Midbrain (tissue), 1 donor: Measurements from ENCODE around the gene EVI5L.

Experiments used
- DNase-seq: peaks from one replicate; lab custom pipeline; 2025; lab: John Stamatoyannopoulos, UW

Gene EVI5L

GRCh38 chr19:7817801-7818200 is 12.2 kb upstream of the EVI5L start:
- no peak for DNase-seq

DNA sequence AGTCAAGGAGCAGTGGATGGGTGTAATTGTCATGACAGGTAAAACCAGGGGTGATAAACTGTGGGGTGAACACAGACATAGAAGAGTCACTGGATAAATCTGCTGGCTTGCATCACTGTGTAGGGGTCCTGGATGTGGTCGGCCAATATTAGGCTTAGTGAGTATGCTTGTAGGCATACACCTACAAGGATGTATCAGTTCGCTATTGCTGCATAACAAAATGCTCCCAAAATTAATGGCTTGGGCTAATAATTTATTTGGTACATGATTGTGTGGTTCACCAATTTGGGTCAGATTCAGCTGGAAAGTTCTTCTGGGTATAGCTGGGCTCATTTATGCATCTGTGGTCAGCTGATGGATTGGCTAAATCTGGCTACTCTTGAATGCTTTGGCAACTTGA is 11.2 kb upstream of the EVI5L start:
- DNase-seq: no peak

DNA sequence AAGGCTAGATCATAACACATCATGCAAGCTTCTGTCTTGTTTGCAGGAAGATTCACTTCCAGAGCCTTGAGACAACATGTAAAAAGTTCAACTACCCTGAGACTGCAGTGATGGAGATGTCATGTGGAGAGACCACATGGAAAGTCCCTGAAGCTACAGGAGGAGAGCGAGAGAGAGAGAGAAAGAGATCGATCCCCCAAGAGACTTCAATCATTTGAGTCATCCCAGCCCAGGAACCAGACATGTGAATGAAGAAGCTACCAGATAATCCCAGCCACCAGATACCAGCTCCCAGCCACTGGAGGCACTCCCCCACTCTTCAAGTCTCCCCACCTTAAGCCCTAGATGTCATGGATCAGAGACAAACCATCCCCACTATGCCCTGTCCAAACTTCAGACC is 10.7 kb upstream of the EVI5L start:
- DNase-seq: no peak

GRCh38 chr19:7820588-7820987 is 9.4 kb upstream of the EVI5L start:
- no peak for DNase-seq

DNA sequence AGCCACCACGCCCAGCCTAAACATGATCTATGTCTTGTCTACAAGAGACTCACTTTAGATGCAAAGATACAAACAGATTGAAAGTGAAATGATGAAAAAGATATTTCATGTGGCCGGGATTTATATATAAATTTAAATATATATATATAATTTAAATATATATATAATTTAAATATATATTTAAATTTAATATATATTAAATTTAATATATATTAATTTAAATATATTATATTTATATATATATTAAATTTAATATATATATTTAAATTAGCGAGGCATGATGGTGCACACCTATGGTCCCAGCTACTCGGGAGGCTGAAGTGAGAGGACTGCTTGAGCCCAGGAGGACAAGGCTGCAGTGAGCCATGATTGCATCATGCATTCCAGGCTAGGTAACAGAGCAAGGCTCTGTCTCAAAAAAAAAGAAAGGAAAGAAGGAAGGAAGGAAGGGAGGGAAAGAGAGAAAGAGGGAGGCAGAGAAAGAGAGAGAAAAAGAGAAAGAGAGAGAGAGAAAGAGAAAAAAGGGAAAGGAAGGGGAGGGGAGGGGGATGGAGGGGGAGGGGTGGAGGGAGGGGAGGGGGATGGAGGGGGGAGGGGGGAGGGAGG is 7.0 kb upstream of the EVI5L start:
- DNase-seq: no peak

- DNase-seq: no peak
These were observed 6.2 kb upstream of the EVI5L start for GRCh38 chr19:7823686-7824301.

GRCh38 chr19:7829166-7829520 is 875 bp upstream of the EVI5L start:
- DNase-seq: no peak

GRCh38 chr19:7830272-7830771 is 304 bp downstream of the EVI5L start:
- DNase-seq: no peak

- no peak for DNase-seq
These were observed 805 bp downstream of the EVI5L start for GRCh38 chr19:7830823-7831222.

- peak; percentile 58 for DNase-seq
These were observed 1.4 kb downstream of the EVI5L start for GRCh38 chr19:7831452-7831851.

DNA sequence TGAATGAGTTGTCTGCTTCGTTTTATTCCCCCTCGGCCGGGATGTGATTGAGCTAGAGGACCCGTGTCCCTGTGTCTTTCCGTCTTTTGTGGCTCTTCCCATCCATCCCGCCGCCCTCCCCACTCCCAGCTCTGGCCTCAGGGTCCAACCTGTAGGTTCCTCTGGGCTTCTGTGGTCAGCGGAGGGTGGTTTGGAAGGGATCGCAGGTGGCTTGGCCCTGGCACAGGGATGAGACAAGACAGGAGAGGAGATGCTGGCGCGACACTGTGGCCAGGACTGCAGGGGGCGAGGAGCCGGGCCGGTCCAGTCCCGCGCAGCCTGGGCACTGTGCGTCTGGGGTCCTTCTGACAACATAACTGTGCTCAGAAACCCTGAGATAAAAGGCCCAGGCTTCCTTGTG is 2.0 kb downstream of the EVI5L start:
- no peak for DNase-seq

- DNase-seq: no peak
These were observed 2.8 kb downstream of the EVI5L start for GRCh38 chr19:7832781-7833180.

- DNase-seq: no peak
These were observed 3.4 kb downstream of the EVI5L start for GRCh38 chr19:7833225-7834099.

DNA sequence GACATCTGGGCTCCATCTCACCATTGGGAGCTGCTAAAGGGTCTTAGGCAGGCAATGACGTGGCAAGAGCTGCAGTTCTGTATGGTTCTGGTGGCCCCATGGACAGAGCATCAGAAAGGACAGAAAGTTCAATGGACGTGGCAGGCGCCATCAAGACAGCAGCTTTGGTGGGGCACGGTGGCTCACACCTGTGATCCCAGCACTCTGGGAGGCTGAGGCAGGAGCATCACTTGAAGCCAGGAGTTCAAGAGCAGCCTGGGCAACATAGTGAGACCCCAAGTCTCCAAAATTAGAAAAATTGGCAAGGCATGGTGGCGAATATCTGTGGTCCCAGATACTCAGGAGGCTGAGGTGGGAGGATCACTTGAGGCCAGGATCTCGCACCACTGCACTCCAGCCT is 9.5 kb downstream of the EVI5L start:
- no peak for DNase-seq

DNA sequence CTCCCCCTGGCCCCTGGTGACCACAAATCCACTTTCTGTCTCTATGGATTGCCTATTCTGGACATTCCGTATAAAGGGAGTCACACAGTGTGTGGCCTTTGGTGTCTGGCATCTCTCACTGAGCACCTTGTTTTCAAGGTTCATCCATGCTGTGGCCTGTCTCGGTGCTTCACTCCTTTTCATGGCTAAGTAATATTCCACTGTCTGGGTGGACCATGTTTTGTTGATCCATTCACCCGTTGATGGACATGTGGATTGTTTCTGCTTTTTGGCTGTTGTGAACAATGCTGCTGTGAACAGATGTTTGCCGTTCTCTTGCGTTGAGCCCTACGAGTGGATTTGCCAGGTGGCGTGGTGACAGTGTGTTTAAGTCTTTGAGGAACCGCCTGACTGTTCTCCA is 10.6 kb downstream of the EVI5L start:
- no peak for DNase-seq

DNA sequence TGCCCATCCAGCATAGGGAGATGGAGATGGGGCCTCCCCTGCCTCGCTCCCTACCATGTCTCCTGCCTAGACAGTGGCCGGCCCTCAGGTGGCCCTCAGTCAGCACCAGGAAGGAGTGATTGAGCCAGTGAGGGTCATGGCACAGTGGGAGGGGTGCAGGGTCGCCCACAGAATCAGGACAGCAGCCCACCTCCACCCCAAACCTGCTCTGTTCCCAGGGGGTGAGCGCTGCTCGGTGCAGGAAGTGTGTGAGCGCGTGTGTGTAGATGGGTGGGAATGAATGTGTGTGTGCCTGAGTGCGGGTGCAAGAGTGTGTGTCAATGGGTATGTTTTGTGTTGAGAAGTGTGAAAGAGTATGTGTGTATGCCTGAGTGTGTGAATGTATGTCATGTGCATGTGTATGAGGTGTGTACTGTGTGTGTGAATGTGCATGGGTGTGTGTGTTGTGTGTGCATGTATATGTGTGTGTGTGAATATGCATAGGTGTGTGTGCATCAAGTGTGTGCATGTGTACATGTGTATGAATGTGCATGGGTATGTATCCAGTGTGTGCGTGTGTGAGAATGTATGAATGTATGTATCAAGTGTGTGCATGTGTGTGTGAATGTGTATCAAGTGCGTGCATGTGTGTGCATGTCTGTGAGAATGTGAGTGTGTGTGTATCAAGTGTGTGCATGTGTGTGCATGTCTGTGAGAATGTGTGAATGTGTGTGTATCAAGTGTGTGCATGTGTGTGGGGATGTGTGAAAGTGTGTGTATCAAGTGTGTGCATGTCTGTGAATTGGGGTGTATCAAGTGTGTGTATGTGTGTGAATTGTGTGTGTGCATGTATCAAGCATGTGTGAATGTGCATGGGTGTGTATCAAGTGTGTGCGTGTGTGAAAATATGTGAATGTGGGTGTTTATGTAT is 12.0 kb downstream of the EVI5L start:
- DNase-seq: no peak

DNA sequence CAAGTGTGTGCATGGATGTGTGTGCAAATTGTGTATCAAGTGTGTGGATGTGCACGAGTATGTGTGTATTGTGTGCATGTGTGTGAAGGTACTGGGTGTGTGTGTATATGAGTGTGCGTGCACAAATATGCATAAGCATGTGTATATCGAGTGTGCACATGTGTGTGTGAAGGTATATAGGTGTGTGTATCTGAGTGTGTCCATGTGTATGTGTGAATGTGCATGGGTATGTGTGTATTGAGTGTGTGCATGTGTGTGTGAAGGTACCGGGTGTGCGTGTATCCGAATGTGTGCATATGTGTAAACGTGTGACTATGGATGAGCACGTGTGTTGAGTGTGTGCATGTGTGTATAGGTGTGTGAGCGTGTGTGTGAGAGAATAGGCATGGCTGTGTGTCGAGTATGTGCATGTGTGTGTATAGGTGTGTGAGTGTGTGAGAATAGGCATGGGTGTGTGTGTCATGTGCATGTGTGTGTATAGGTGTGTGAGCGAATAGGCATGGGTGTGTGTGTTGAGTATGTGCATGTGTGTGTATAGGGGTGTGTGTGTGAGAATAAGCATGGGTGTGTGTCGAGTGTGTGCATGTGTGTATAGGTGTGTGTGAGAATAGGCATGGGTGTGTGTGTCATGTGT is 12.8 kb downstream of the EVI5L start:
- DNase-seq: no peak

- no peak for DNase-seq
These were observed 13.5 kb downstream of the EVI5L start for GRCh38 chr19:7843521-7843920.

DNA sequence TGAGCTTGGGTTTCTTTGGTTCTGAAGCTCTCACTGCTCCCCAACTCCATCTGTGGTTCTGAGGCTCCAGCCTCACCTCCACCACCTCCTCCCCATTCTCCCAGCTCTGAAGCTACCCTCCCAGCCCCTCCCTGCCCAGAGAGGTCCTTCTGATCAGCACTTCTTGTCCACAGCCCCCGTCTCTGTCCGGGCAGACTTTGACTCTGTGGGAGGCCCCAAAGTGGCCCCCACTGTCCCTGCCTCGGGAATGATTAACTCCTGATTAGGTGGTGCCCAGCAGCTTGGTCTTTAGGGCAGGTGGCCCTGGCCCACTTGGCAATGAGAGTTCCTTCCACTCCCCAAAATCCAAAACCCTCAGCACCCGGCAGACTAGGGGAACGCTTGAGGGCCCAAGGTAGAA is 14.4 kb downstream of the EVI5L start:
- no peak for DNase-seq

DNA sequence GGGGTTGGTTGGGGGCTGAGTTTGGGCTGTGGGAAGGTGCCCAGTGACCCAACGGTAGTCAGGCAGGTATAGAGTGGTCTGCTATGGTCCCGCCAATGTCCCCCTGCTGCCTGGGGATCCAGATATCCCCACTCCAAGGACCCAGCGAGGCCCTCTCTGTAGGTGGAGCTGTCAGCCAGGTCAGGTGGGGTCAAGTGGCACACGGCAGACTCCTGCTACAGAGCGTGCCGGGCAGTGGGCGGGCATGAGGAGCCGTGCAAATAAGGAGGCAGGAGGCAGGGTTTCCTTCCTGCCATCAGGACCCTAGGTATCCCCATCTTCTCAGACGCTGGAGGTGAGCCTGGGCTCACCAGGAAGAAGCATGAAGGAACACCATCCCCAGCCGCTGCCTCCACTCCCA is 14.9 kb downstream of the EVI5L start:
- DNase-seq: no peak

- no peak for DNase-seq
These were observed 15.6 kb downstream of the EVI5L start for GRCh38 chr19:7845390-7846154.
